Effector memory CD8-positive, alpha-beta T cell (primary cell): ENCODE results near the gene RAB13.
A peak's percentile ranks its signal among the peaks of the same experiment; 100 is the strongest.

Experiments used
- ATAC-seq: fragments of 150-1000 bp; cut with Tn5 transposase; replicated peaks from 2 replicates; pipeline ENCODE4 v1.10.0; 2021; ENCODE audit warnings: mild to moderate bottlenecking, moderate library complexity
- DNase-seq, 3 experiments: peaks; one replicate each; pipeline ENCODE4 v3.0.0; 2021
- H3K27ac Mint-ChIP-seq, 2 donors: one replicate each; pipeline ENCODE4 v1.8.0; 2022; ENCODE audit warnings: mild to moderate bottlenecking in 2 of 2, mixed read lengths in 2 of 2, moderate library complexity in 2 of 2
- H3K27me3 Mint-ChIP-seq, 2 donors: one replicate each; pipeline ENCODE4 v1.8.0; 2022; ENCODE audit warnings: mixed read lengths in 2 of 2
- H3K36me3 Mint-ChIP-seq: one replicate; pipeline ENCODE4 v1.8.0; 2022; ENCODE audit warnings: mild to moderate bottlenecking, moderate library complexity, mixed read lengths; ENCODE audit not compliant: insufficient read depth
- H3K4me1 Mint-ChIP-seq, 2 donors: one replicate each; pipeline ENCODE4 v1.8.0; 2022; ENCODE audit warnings: low read depth in 2 of 2, mixed read lengths in 2 of 2
- H3K4me3 Mint-ChIP-seq, 2 donors: one replicate each; pipeline ENCODE4 v1.8.0; 2022; ENCODE audit warnings: mild to moderate bottlenecking in 2 of 2, mixed read lengths in 2 of 2, moderate library complexity in 2 of 2
- H3K9me3 Mint-ChIP-seq, 2 donors: one replicate each; pipeline ENCODE4 v1.8.0; 2022; ENCODE audit warnings: mixed read lengths in 2 of 2

Gene RAB13

DNA sequence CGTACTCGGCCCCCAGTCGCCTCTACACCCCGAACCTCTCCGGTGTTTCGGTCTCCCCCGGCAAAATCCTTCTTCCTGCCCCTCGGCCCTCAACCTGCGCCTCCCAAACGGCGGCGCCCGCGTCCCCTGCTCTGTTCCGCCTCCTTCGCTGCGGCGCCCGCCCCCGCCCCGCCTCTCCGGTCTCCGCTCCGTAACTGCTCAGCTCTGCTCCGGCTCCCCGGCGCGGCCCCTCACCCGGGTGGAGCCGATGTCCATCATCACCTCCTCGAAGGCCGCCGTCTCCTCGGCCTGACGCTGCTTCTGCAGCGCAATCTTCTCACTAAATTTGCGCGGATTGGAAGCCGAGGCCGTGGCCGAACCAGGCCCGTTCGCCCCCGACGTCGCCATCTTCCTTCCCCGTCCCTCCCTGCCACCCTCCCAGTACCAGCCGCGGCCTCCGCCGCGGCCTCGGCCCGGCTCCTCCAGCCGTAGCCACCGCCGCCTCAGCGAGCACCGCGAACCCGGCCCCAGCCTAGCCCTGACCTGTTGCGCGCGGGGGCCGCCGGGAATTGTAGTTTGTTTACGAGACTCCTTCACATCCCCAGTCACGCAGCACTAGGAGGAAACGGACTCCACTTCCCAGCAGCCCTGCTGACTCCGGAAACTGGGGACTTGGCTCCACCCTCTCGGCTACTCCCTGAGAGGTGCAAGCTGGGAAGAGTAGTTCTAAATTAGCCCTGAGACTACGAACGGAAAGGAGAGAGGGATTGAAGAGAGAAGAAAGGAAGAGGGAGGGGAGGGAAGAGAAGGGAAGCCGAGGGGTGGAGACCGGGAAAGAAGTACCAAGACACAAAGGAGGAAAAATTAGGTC lies 27.8 kb downstream of the RAB13 start, which contains the start of gene CRTC2:
TSS of gene CRTC2 (minus strand) at position 502 of the 850 bp plus-strand sequence. CDS start at position 387, 115 bp downstream.
- H3K4me1 Mint-ChIP-seq = peaks cover 42 to 43% of the 10 kb centered on the region in 2 donors
- H3K36me3 Mint-ChIP-seq = peaks cover 14% of the 10 kb centered on the region
- H3K9me3 Mint-ChIP-seq = no peaks in the 10 kb centered on the region
- H3K4me3 Mint-ChIP-seq = peak within 1 kb of the TSS; percentile 89 to 90
- no peaks in the 10 kb centered on the region for H3K27me3 Mint-ChIP-seq
- peak within 1 kb of the TSS; percentile 83 to 92 for H3K27ac Mint-ChIP-seq
- DNase-seq (peak; percentile 95 to 98 (median 97)), ATAC-seq (peak; percentile 89)

DNA sequence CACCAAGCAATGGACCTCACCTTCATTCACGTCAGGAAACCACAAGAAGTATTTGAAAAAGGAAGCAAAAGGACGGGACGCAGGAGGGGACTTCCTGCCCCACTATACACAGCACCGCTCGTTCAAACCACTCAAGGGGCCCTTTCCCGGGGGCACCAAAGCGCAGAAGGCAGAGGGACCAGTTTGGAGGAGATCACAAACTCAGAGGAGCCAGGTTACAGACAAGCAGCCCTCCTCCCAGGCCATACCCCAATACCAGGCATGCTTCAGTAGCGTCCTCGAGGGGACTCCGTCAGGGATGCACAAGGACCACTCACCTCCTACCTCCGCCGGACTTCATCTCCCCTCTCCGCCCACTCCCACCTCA lies 28.4 kb downstream of the RAB13 start:
- DNase-seq (peak; percentile 25 to 44 (median 32)), ATAC-seq (peak; percentile 28)
- H3K9me3 Mint-ChIP-seq = no peaks in the 10 kb centered on the region
- peaks cover 20% of the 10 kb centered on the region for H3K36me3 Mint-ChIP-seq
- H3K4me3 Mint-ChIP-seq = peak overlapping the region; percentile 89 to 90
- peak overlapping the region; percentile 83 to 92 for H3K27ac Mint-ChIP-seq
- peaks cover 40 to 41% of the 10 kb centered on the region in 2 donors for H3K4me1 Mint-ChIP-seq
- H3K27me3 Mint-ChIP-seq = no peaks in the 10 kb centered on the region

DNA sequence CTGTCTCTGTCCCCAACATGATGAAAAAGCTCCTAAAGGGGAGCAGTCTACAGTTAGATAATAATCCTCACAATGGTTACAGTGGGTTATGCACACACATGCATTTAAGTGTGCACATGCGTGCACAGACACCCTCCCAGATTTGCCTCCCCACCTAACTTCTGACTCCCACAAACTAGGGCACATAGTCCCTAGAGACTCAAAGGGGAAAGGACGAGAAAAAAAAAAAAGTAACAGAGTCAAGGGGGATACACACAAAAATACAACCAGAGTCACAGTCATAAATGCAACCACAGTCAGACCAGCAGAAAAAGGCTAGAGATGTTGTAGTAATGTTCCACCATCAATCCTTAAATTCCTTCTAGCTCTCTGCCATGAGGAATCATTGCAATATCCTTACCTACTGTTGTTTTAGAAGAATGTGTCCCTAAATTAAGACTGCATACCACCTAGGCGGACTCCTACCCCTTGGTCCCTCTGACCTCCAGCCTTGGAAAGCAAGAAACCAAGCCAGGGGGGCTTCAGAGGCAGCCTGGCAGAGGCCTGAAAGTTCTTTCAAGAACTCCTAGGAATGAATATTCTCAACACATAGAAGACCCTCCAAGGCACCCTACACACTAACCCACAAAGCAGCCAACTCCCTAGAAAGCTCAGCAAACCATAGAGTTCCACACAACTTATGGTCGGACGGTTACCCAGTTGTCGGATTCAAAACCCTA lies 29.0 kb downstream of the RAB13 start:
- H3K9me3 Mint-ChIP-seq = no peaks in the 10 kb centered on the region
- no peaks in the 10 kb centered on the region for H3K27me3 Mint-ChIP-seq
- H3K4me1 Mint-ChIP-seq = peaks cover 34 to 39% of the 10 kb centered on the region in 2 donors
- peak overlapping the region; percentile 83 to 92 for H3K27ac Mint-ChIP-seq
- ATAC-seq (no peak), DNase-seq (no peak)
- H3K36me3 Mint-ChIP-seq = peaks cover 26% of the 10 kb centered on the region
- peak overlapping the region; percentile 89 to 90 for H3K4me3 Mint-ChIP-seq

DNA sequence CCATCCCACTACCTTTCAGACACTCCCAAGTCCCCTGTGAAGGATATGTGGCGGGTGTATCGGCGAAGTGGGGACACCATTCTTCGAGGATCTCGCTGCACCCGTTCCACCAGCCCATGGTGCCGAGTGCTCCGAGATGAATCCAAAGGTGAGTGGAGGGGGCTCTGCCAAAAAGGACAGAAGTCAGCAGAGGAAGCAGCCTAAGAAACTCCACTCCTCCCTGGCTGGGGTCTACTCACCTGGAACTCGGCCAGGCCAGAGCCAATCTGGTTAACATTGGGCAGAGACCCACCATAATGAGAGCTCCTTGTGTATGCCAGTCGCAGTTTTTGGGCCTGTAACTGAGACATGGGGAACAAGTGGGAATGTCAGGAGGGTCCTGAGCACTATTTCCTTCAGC lies 31.3 kb downstream of the RAB13 start:
- peaks cover 34 to 39% of the 10 kb centered on the region in 2 donors for H3K4me1 Mint-ChIP-seq
- peak overlapping the region; percentile 83 to 92 for H3K27ac Mint-ChIP-seq
- ATAC-seq = no peak
- peaks cover 47% of the 10 kb centered on the region for H3K36me3 Mint-ChIP-seq
- DNase-seq = no peak
- H3K4me3 Mint-ChIP-seq = peak overlapping the region in 1 of 2 donors; percentile 35
- H3K9me3 Mint-ChIP-seq = no peaks in the 10 kb centered on the region
- H3K27me3 Mint-ChIP-seq = no peaks in the 10 kb centered on the region

DNA sequence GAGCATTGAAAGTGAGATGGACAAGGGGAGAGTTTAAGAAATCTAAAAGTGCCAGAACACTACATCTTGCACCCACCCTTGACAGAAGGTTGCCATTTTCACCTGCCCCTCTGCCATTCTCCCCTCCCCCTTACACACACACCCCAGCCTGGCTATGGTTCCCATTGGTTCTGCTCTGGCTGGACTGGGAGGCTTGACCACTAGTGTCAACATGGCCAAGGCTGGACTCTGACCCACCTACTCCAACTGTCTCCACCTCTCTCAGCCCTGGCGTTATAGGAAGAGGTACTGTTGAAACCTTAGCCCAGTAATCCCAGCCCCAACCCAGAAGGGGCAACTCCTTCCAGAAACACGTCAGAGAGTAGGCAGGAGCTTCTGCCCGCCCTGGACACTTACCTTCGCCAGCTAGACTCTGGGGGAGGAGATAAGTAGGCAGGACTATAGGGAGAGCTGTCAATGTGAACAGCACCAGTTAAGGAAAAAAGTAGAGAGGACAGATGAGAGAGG lies 32.2 kb downstream of the RAB13 start:
- Mint-ChIP-seq H3K36me3 (peaks cover 49% of the 10 kb centered on the region), H3K9me3 (no peaks in the 10 kb centered on the region), H3K4me1 (peaks cover 34 to 39% of the 10 kb centered on the region in 2 donors), H3K27me3 (no peaks in the 10 kb centered on the region), H3K27ac (peak overlapping the region; percentile 67 to 92), H3K4me3 (no peak overlapping the region)
- ATAC-seq (no peak), DNase-seq (no peak)

DNA sequence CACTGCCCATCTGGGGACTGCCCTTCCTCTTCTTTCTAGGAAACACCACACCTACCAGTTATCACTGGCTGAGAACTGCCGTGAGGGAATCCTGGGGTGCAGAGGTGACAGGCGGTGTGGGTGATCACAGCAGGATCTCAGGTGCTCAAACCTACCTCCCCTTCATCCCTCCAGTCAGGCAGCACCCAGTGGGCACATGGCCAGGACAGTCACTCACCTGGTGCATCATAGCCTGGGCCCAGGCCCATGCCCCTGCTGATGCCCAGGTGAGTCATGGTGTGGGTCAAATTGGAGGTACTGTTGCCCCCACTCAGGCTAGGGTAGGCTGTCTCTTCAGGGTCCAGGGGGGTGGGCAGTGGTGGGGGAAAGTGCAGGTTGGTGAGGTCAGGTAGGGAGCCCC lies 34.3 kb downstream of the RAB13 start:
- ATAC-seq (no peak), DNase-seq (no peak)
- Mint-ChIP-seq H3K9me3 (no peaks in the 10 kb centered on the region), H3K27me3 (no peaks in the 10 kb centered on the region), H3K36me3 (peaks cover 59% of the 10 kb centered on the region), H3K4me3 (no peak overlapping the region), H3K27ac (peak overlapping the region in 1 of 2 donors; percentile 42), H3K4me1 (peaks cover 29 to 34% of the 10 kb centered on the region in 2 donors)

DNA sequence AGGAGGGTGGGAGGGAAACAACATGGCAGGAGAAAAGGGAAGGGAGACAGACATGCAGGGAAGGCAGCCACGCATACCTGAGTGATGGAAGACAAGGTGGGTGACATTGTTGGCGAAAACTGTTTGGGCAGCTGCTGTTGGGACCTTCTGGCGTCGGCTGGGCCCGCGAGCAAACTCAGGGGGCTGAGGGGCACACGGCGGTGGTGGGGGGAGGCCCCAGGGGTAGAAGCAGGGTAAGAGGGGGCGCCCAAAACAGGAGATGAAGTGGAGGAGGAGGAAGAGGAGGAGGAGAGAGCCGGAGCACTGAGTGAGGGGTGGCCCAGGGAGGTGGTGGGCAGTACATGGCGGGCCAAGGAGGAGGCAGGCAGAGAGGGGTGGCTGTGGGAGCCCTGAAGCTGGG lies 35.0 kb downstream of the RAB13 start:
- H3K27ac Mint-ChIP-seq = peak overlapping the region in 1 of 2 donors; percentile 42
- H3K4me3 Mint-ChIP-seq = no peak overlapping the region
- no peaks in the 10 kb centered on the region for H3K27me3 Mint-ChIP-seq
- ATAC-seq = no peak
- peaks cover 25 to 30% of the 10 kb centered on the region in 2 donors for H3K4me1 Mint-ChIP-seq
- DNase-seq = no peak
- no peaks in the 10 kb centered on the region for H3K9me3 Mint-ChIP-seq
- H3K36me3 Mint-ChIP-seq = peaks cover 59% of the 10 kb centered on the region

DNA sequence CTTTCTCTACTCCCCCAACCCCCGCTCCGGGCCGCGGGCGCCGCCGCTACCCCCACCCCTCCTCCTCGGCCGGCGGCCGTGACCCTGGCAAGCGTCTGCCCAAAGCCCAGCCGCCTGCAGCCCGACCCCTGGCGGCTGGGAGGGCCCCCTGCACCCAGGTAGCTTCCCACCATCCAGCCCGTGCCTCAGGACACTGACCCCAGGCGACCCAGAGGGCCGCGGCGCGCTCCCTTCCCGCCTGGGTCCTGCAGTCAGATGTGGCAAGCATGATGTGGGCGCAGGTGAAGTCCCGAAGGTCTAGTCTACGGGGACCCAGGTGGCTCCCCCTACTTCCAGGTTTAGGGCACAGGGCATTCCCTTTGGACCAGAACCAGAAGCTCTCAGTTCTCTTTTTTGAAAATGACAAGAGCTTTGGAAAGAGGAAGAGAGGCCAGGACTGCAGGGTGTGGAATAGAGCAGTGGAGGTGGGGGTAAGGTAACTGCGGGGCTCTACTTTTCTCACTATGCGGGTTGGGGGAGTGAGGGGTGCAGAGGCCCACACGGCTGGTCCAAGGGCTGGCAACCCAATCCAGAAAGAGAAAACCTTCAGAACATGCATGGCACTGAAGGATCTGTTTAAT lies 39.4 kb downstream of the RAB13 start, which contains the start of gene DENND4B:
TSS of gene DENND4B (minus strand) at position 97 of the 620 bp plus-strand sequence. CDS start 2,344 bp downstream, outside the sequence.
- Mint-ChIP-seq H3K9me3 (no peaks in the 10 kb centered on the region), H3K27me3 (no peaks in the 10 kb centered on the region), H3K27ac (peak within 1 kb of the TSS; percentile 96 to 97), H3K36me3 (peaks cover 74% of the 10 kb centered on the region), H3K4me1 (peaks cover 39 to 40% of the 10 kb centered on the region in 2 donors), H3K4me3 (peak within 1 kb of the TSS; percentile 93 to 94)
- DNase-seq (peak; percentile 65 to 69 (median 66)), ATAC-seq (peak; percentile 54)

DNA sequence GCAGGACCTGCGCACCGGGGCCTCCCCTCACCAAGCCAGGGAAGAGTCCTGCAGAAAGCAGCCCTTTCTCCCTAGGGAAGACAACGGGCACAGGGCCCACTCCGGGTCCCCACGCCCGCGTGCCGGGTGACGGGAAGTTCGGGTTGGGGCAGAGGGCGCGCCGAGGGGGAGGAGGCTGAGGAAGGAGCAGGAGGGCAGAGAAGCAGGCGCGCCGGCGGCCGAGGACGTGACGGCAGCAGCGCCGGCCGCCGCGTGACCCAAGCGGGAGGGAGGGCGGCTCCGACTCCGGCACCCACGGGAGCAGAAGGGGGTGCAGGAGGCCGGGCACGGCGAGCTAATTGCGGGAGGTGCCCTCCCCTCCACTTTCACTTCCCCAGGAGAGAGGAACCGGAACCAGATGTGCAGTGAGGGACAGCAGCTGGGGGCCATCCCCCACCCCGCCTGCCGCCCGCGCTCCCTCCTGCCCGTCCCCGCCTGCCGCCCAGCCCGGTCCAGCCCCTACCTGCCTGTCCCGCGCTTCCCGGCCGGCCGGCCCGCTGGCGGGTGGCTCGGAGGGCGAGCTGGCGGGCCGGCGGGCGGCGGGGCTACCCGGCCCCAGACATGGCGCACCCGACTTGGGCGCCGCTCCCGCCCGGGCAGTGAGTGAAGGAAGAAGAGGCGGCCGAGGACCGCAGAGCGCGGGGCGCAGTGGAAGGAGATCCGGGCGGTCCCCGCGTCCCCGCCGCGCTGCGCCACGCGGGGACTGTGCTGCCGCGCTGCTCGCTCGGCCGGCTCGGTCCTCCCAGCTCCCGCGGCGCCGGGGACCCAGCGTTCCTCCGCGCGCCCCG lies 40.1 kb downstream of the RAB13 start:
- H3K4me3 Mint-ChIP-seq = peak overlapping the region; percentile 93 to 94
- peaks cover 43 to 44% of the 10 kb centered on the region in 2 donors for H3K4me1 Mint-ChIP-seq
- ATAC-seq = peak; percentile 67
- H3K9me3 Mint-ChIP-seq = no peaks in the 10 kb centered on the region
- DNase-seq = peak; percentile 72 to 75 (median 74)
- H3K36me3 Mint-ChIP-seq = peaks cover 70% of the 10 kb centered on the region
- no peaks in the 10 kb centered on the region for H3K27me3 Mint-ChIP-seq
- peak overlapping the region; percentile 96 to 97 for H3K27ac Mint-ChIP-seq

DNA sequence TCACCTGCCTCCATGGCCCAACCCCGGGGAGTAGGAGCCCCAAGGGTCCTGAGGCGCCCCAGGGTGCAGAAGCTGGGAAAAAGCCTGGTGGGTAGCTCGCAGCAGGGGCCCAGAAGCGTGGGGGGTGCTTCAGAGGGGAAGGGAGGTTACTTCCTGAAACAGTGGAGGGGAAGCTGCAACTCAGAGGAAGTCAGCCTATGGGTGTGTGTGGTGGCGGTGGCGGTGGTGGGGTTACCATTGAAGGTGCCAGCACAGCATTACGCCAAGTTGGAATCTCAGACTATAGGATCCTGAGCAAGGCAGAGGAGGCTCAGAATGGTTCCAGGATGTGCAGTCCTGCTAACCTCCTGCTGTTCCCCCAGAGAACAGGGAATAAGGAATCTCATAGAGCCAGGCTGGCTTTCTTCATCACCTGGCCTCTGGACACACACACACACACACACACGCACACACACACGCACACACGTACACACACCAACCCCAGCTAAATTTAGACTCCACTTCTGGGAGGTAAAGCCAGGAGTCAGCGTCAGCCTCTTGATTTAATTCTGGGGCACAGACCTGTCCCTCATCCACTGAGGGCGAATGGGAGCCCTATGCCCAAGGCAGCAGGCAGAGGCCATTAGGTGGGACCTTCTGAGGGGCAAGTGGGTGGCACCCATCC lies 40.9 kb downstream of the RAB13 start:
- Mint-ChIP-seq H3K9me3 (no peaks in the 10 kb centered on the region), H3K4me1 (peaks cover 45 to 46% of the 10 kb centered on the region in 2 donors), H3K27ac (peak overlapping the region; percentile 96 to 97), H3K4me3 (peak overlapping the region; percentile 93 to 94), H3K27me3 (no peaks in the 10 kb centered on the region), H3K36me3 (peaks cover 63% of the 10 kb centered on the region)
- ATAC-seq (peak; percentile 75), DNase-seq (peak; percentile 79 to 84 (median 83))

DNA sequence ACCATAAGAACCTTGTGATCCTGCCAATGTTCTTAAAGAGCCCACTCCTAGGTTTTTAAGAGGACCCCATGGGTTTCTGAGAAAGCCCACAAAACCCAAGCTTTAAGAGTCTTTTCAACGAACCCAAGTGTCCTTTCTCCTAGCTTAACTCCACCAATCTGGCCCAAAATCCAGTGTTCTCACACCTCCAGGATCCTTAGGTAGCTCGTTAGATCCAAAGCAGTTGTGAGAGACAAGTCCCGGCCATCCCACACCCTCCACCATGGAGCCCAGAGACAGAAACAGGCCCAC lies 41.4 kb downstream of the RAB13 start:
- Mint-ChIP-seq H3K36me3 (peaks cover 60% of the 10 kb centered on the region), H3K4me3 (peak overlapping the region; percentile 93 to 94), H3K27me3 (no peaks in the 10 kb centered on the region), H3K4me1 (peaks cover 49 to 50% of the 10 kb centered on the region in 2 donors), H3K27ac (peak overlapping the region; percentile 96 to 97), H3K9me3 (no peaks in the 10 kb centered on the region)
- DNase-seq = no peak
- no peak for ATAC-seq
